ENCODE data around the gene PRDX4. TPM values are rescaled to one million over a fixed set of nuclear protein-coding genes. Genes with fewer than 3 reads are reported as not detected.

PRDX4 gene
- total RNA-seq, 1 experiment from 2014 or later = 155 TPM

GRCh38 chrX:23699636-23700194 is 32.4 kb downstream of the PRDX4 start:
- ChIA-PET POLR2A (ENCODE audit: low non-redundant PET) (no interaction called here), CTCF (no interaction called here)
- no peak for DNase-seq (ENCODE audit: low spot score)
- Histone ChIP-seq H3K4me3 (ENCODE audit: low read depth, low read length, poor library complexity, severe bottlenecking) (no peak overlapping the region), H3K9me3 (ENCODE audit: low read depth, low read length, poor library complexity, severe bottlenecking) (no peaks in the 10 kb centered on the region), H3K36me3 (ENCODE audit: insufficient read depth, low read length, poor library complexity, severe bottlenecking) (peaks cover 3% of the 10 kb centered on the region), H3K27me3 (replicated peaks; ENCODE audit: insufficient read depth, low read depth, low read length, poor library complexity) (no peaks in the 10 kb centered on the region), H3K27ac (ENCODE audit: low read depth, low read length, poor library complexity, severe bottlenecking) (no peak overlapping the region), H3K4me1 (ENCODE audit: insufficient read depth, low read length, poor library complexity, severe bottlenecking) (no peaks in the 10 kb centered on the region)
- no peak for TF ChIP-seq CTCF (conservative IDR thresholded peaks at IDR 0.05; ENCODE audit: low read depth, low read length)
- TF ChIP-seq EZH2 (IDR thresholded peaks at IDR 0.05; ENCODE audit: borderline replicate concordance, low read depth, low read length, poor library complexity, severe bottlenecking) = no peak
- no TSS peak for BruUV-seq (replicated peaks)
- intact Hi-C loops (cut with micrococcal nuclease; ENCODE audit: unreplicated experiment) = loop anchor here (10.0 kb wide), 1 partner anchor 355 kb away; the partner anchor contains the start of gene EIF2S3

- no peak for TF ChIP-seq EZH2 (IDR thresholded peaks at IDR 0.05; ENCODE audit: borderline replicate concordance, low read depth, low read length, poor library complexity, severe bottlenecking)
- no peak for TF ChIP-seq CTCF (conservative IDR thresholded peaks at IDR 0.05; ENCODE audit: low read depth, low read length)
- Histone ChIP-seq H3K4me1 (ENCODE audit: insufficient read depth, low read length, poor library complexity, severe bottlenecking) (no peaks in the 10 kb centered on the region), H3K27ac (ENCODE audit: low read depth, low read length, poor library complexity, severe bottlenecking) (no peak overlapping the region), H3K27me3 (replicated peaks; ENCODE audit: insufficient read depth, low read depth, low read length, poor library complexity) (no peaks in the 10 kb centered on the region), H3K4me3 (ENCODE audit: low read depth, low read length, poor library complexity, severe bottlenecking) (no peak overlapping the region), H3K36me3 (ENCODE audit: insufficient read depth, low read length, poor library complexity, severe bottlenecking) (peaks cover 3% of the 10 kb centered on the region), H3K9me3 (ENCODE audit: low read depth, low read length, poor library complexity, severe bottlenecking) (no peaks in the 10 kb centered on the region)
- ChIA-PET CTCF (interaction anchor here (0.7 kb wide), 1 partner anchor 115 kb away, joined by 9 read pairs; no protein-coding TSS in a partner anchor), POLR2A (ENCODE audit: low non-redundant PET) (no interaction called here)
- intact Hi-C loops (cut with micrococcal nuclease; ENCODE audit: unreplicated experiment) = no loop called here
- DNase-seq (ENCODE audit: low spot score) = no peak
- BruUV-seq (replicated peaks) = no TSS peak
Measured at GRCh38 chrX:23704673-23705206, 37.4 kb downstream of the PRDX4 start.

GRCh38 chrX:23705235-23705634 is 37.9 kb downstream of the PRDX4 start:
- ChIA-PET POLR2A (ENCODE audit: low non-redundant PET) (no interaction called here), CTCF (no interaction called here)
- H3K4me1 ChIP-seq (ENCODE audit: insufficient read depth, low read length, poor library complexity, severe bottlenecking) = no peaks in the 10 kb centered on the region
- no TSS peak for BruUV-seq (replicated peaks)
- no peak overlapping the region for H3K4me3 ChIP-seq (ENCODE audit: low read depth, low read length, poor library complexity, severe bottlenecking)
- no peaks in the 10 kb centered on the region for H3K9me3 ChIP-seq (ENCODE audit: low read depth, low read length, poor library complexity, severe bottlenecking)
- intact Hi-C loops (cut with micrococcal nuclease; ENCODE audit: unreplicated experiment) = no loop called here
- no peak for DNase-seq (ENCODE audit: low spot score)
- no peak overlapping the region for H3K27ac ChIP-seq (ENCODE audit: low read depth, low read length, poor library complexity, severe bottlenecking)
- peaks cover 3% of the 10 kb centered on the region for H3K36me3 ChIP-seq (ENCODE audit: insufficient read depth, low read length, poor library complexity, severe bottlenecking)
- H3K27me3 ChIP-seq (replicated peaks; ENCODE audit: insufficient read depth, low read depth, low read length, poor library complexity) = no peaks in the 10 kb centered on the region
- TF ChIP-seq CTCF (conservative IDR thresholded peaks at IDR 0.05; ENCODE audit: low read depth, low read length) (no peak), EZH2 (IDR thresholded peaks at IDR 0.05; ENCODE audit: borderline replicate concordance, low read depth, low read length, poor library complexity, severe bottlenecking) (no peak)
